Liver (tissue), 9 donors: Measurements from ENCODE around the gene GARNL3. TPM values are rescaled to one million over a fixed set of nuclear protein-coding genes. Genes with fewer than 3 reads are reported as not detected.

Source experiments
- DNase-seq: peaks from one replicate; pipeline ENCODE4 v3.0.0-alpha.2; 2017; ENCODE audit warnings: low spot score
- H3K27ac ChIP-seq, 2 donors: one replicate each; pipeline ENCODE4 v1.7.0; 2013; ENCODE audit warnings: inconsistent platforms in 2 of 2, low read length in 2 of 2, control low read depth in 1 of 2, low read depth in 1 of 2, mild to moderate bottlenecking in 1 of 2
- H3K27me3 ChIP-seq, 4 donors: one replicate each; pipeline versions ENCODE4 v1.6.1 to v1.7.0; 2013; ENCODE audit warnings: low read length in 3 of 4, inconsistent platforms in 1 of 4, mild to moderate bottlenecking in 1 of 4, moderate library complexity in 1 of 4; ENCODE audit not compliant: control insufficient read depth in 4 of 4, insufficient read depth in 4 of 4
- H3K36me3 ChIP-seq, 4 donors: one replicate each; pipeline versions ENCODE4 v1.6.1 to v1.7.0; 2013; ENCODE audit warnings: low read length in 3 of 4, mild to moderate bottlenecking in 3 of 4, low read depth in 1 of 4, moderate library complexity in 1 of 4; ENCODE audit not compliant: control insufficient read depth in 4 of 4, insufficient read depth in 3 of 4
- H3K4me1 ChIP-seq, 4 donors: one replicate each; pipeline versions ENCODE4 v1.6.1 to v1.7.0; 2013; ENCODE audit warnings: low read length in 3 of 4, mild to moderate bottlenecking in 3 of 4, moderate library complexity in 1 of 4; ENCODE audit not compliant: control insufficient read depth in 4 of 4, insufficient read depth in 4 of 4
- H3K4me3 ChIP-seq, 3 donors: one replicate each; pipeline versions ENCODE4 v1.6.1 to v1.7.0; 2013; ENCODE audit warnings: low read length in 3 of 3, control low read depth in 1 of 3, low read depth in 1 of 3, mild to moderate bottlenecking in 1 of 3
- H3K9ac ChIP-seq, 2 donors: one replicate each; pipeline ENCODE4 v1.7.0; 2013; ENCODE audit warnings: low read length in 2 of 2, mild to moderate bottlenecking in 2 of 2, moderate library complexity in 2 of 2, control low read depth in 1 of 2, low read depth in 1 of 2
- H3K9me3 ChIP-seq, 4 donors: one replicate each; pipeline versions ENCODE4 v1.6.1 to v1.7.0; 2013; ENCODE audit warnings: low read length in 3 of 4; ENCODE audit not compliant: control insufficient read depth in 4 of 4
- ATF3 ChIP-seq: IDR thresholded peaks from 2 replicates; pipeline ENCODE4 v1.6.1; 2016; ENCODE audit warnings: antibody characterized with exemption
- EGR1 ChIP-seq, 2 donors: IDR thresholded peaks; 2 replicates each; pipeline ENCODE4 v1.6.1; 2016 to 2018; ENCODE audit warnings: antibody characterized with exemption in 2 of 2, low read depth in 2 of 2
- FOXA1 ChIP-seq: IDR thresholded peaks from 2 replicates; pipeline ENCODE4 v1.6.1; 2016; ENCODE audit warnings: antibody characterized with exemption
- FOXA2 ChIP-seq: IDR thresholded peaks from 2 replicates; pipeline ENCODE4 v1.6.1; 2016; ENCODE audit warnings: antibody characterized with exemption
- GABPA ChIP-seq, 2 donors: IDR thresholded peaks in 1 of 2; conservative IDR thresholded peaks in 1 of 2; 2 replicates each; pipeline ENCODE4 v1.6.1; 2016; ENCODE audit warnings: antibody characterized with exemption in 2 of 2, mild to moderate bottlenecking in 1 of 2, moderate library complexity in 1 of 2
- HNF4A ChIP-seq, 2 donors: conservative IDR thresholded peaks; 2 replicates each; pipeline ENCODE4 v1.6.1; 2016; ENCODE audit warnings: antibody characterized with exemption in 2 of 2, mild to moderate bottlenecking in 2 of 2
- JUND ChIP-seq, 2 donors: IDR thresholded peaks; 2 replicates each; pipeline ENCODE4 v1.6.1; 2016; ENCODE audit warnings: antibody characterized with exemption in 2 of 2
- MAX ChIP-seq: IDR thresholded peaks from 2 replicates; pipeline ENCODE4 v1.6.1; 2016; ENCODE audit warnings: antibody characterized with exemption
- NR2F2 ChIP-seq: IDR thresholded peaks from 2 replicates; pipeline ENCODE4 v1.6.1; 2016; ENCODE audit warnings: antibody characterized with exemption
- RAD21 ChIP-seq, 2 donors: IDR thresholded peaks; 2 replicates each; pipeline ENCODE4 v1.6.1; 2016; ENCODE audit warnings: antibody characterized with exemption in 2 of 2, mild to moderate bottlenecking in 2 of 2
- REST ChIP-seq: IDR thresholded peaks from 2 replicates; pipeline ENCODE4 v1.6.1; 2016; ENCODE audit warnings: antibody characterized with exemption, mild to moderate bottlenecking
- RXRA ChIP-seq, 2 donors: IDR thresholded peaks; 2 replicates each; pipeline ENCODE4 v1.6.1; 2017 to 2018; ENCODE audit warnings: antibody characterized with exemption in 2 of 2, mild to moderate bottlenecking in 1 of 2
- SP1 ChIP-seq: IDR thresholded peaks from 2 replicates; pipeline ENCODE4 v1.6.1; 2018; ENCODE audit warnings: antibody characterized with exemption, mild to moderate bottlenecking
- TAF1 ChIP-seq: conservative IDR thresholded peaks from 2 replicates; pipeline ENCODE4 v1.6.1; 2016; ENCODE audit warnings: antibody characterized with exemption, mild to moderate bottlenecking
- YY1 ChIP-seq: IDR thresholded peaks from 2 replicates; pipeline ENCODE4 v1.6.1; 2016; ENCODE audit warnings: antibody characterized with exemption, mild to moderate bottlenecking
- ZBTB33 ChIP-seq: IDR thresholded peaks from 2 replicates; pipeline ENCODE4 v1.6.1; 2016; ENCODE audit warnings: antibody characterized with exemption
- WGBS: extraction: QIAGEN DNeasy Blood & Tissue Kit; methylation state at CpG from one replicate; pipeline ENCODE4 v1.1.7; 2013; 5-methylcytosine and 5-hydroxymethylcytosine counted together
- polyA plus RNA-seq, 2 donors: library from polyadenylated mRNA; stranded (reverse) in 1 of 2; unstranded in 1 of 2; fragments of 200-250 nt in 1 of 2; fragments of >200 nt in 1 of 2; fragmentation: Nextera tagmentation in 1 of 2; extraction: Ambion mirVana in 1 of 2; gene quantifications; one replicate each; pipeline versions ENCODE4 v1.2.1 to v1.2.3, GENCODE V29; 2013 to 2015
- total RNA-seq, 2 donors: library from RNA; depleted of rRNA; stranded (reverse); fragments of >200 nt; gene quantifications; one replicate each; pipeline ENCODE4 v1.2.3, GENCODE V29; 2014
- donor health status: healthy.
- donor health status: healthy.
- donor health status: healthy.
- donor health status: healthy.
- donor health status: healthy.

GARNL3 gene
- total and polyA plus RNA-seq, 4 donors = 0.89 to 6.7 (median 3.5) TPM

- H3K4me3 ChIP-seq = no peak overlapping the region
- no peak overlapping the region for H3K9ac ChIP-seq
- H3K4me1 ChIP-seq = peaks cover 5 to 36% (median 30%) of the 10 kb centered on the region in 4 donors
- H3K9me3 ChIP-seq = no peaks in the 10 kb centered on the region
- WGBS = 92% methylated on average over 2 of the region's 2 CpGs
- peaks cover 4 to 12% (median 9%) of the 10 kb centered on the region in 4 donors for H3K36me3 ChIP-seq
- no peaks in the 10 kb centered on the region for H3K27me3 ChIP-seq
- no peak overlapping the region for H3K27ac ChIP-seq
- no peak for TF ChIP-seq FOXA1
- DNase-seq = no peak
Observed at GRCh38 chr9:127426756-127427155, 162.2 kb downstream of the GARNL3 start.

GRCh38 chr9:127428348-127428747 lies 163.8 kb downstream of the GARNL3 start:
- no peak for DNase-seq
- Histone ChIP-seq H3K27me3 (no peaks in the 10 kb centered on the region), H3K9me3 (no peaks in the 10 kb centered on the region), H3K27ac (no peak overlapping the region), H3K4me3 (no peak overlapping the region), H3K9ac (no peak overlapping the region), H3K4me1 (peaks cover 0 to 21% (median 14%) of the 10 kb centered on the region in 4 donors), H3K36me3 (peaks cover 4 to 16% (median 12%) of the 10 kb centered on the region in 4 donors)
- TF ChIP-seq ZBTB33 = no peak
- no peak for TF ChIP-seq SP1
- no peak for TF ChIP-seq ATF3
- no peak for TF ChIP-seq FOXA1
- TF ChIP-seq YY1 = no peak
- no peak for TF ChIP-seq JUND (IDR thresholded peaks at IDR 0.05)
- no peak for TF ChIP-seq RXRA (IDR thresholded peaks at IDR 0.05)
- TF ChIP-seq MAX = no peak
- TF ChIP-seq GABPA (IDR thresholded peaks at IDR 0.05 in 1 of 2, conservative IDR thresholded peaks at IDR 0.05 in 1 of 2) = no peak
- no peak for TF ChIP-seq NR2F2
- TF ChIP-seq TAF1 = no peak
- TF ChIP-seq FOXA2 = no peak
- TF ChIP-seq REST = no peak
- TF ChIP-seq HNF4A (conservative IDR thresholded peaks at IDR 0.05) = no peak
- TF ChIP-seq EGR1 (IDR thresholded peaks at IDR 0.05; ENCODE audit: low read depth in 2 of 2) = no peak
- no peak for TF ChIP-seq RAD21 (IDR thresholded peaks at IDR 0.05)
- WGBS = 93% methylated on average over 3 of the region's 3 CpGs
